Measurements from ENCODE around the gene SESTD1. TPM values are rescaled to one million over a fixed set of nuclear protein-coding genes. Genes with fewer than 3 reads are reported as not detected.
A peak's percentile ranks its signal among the peaks of the same experiment; 100 is the strongest.

Gene SESTD1
- total RNA-seq (6.0 and 10.5 TPM in 2 replicates), polyA plus RNA-seq (19.4 and 56.8 TPM in 2 replicates)

DNA sequence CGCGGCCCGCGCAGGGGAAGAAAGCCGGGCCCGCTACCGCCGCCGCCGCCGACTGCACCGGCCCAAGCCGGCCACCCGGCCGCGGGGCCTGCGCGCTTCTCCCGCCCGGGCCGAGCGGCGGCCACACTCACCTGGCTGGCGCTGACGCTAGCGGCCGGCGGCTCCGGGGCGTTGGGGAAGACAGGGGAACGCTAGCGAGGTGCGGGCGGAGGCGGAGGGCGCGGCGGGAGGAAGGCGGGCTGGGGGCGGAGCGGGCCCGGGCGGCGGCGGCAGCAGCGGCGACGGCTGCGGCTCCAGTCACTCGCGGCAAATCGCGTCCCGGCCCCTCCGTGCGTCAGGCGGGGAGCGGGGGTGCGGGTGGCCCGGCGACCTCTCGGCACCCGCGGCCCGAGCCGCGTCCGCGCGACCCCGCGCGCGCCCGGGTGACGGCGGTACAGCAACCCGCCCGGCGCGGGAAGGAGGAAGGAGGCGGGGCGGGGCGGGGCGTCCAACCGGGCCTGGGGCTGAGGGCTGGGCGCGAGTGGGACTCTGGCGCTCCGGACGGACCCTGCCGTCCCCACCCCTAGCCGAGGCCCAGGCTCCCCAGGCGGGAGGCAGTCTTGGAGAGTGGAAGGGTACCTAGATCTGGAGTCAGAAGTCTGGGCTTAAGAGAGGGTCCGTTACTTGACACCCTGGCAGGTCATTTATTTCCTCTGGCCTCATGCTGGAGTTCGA lies at the start of gene SESTD1:
SESTD1 (minus strand) TSS at position 465 of the 714 bp plus-strand sequence. CDS start 72,991 bp downstream, outside the sequence.
- peak within 1 kb of the TSS; percentile 86 for H3K4me3 ChIP-seq
- H3K36me3 ChIP-seq: no peaks in the 10 kb centered on the region
- H3K27me3 ChIP-seq: no peaks in the 10 kb centered on the region
- no peaks in the 10 kb centered on the region for H3K9me3 ChIP-seq (ENCODE audit: low read depth)
- H3K4me1 ChIP-seq (ENCODE audit: low read depth): peaks cover 7% of the 10 kb centered on the region
- TF ChIP-seq, protein P1, sequence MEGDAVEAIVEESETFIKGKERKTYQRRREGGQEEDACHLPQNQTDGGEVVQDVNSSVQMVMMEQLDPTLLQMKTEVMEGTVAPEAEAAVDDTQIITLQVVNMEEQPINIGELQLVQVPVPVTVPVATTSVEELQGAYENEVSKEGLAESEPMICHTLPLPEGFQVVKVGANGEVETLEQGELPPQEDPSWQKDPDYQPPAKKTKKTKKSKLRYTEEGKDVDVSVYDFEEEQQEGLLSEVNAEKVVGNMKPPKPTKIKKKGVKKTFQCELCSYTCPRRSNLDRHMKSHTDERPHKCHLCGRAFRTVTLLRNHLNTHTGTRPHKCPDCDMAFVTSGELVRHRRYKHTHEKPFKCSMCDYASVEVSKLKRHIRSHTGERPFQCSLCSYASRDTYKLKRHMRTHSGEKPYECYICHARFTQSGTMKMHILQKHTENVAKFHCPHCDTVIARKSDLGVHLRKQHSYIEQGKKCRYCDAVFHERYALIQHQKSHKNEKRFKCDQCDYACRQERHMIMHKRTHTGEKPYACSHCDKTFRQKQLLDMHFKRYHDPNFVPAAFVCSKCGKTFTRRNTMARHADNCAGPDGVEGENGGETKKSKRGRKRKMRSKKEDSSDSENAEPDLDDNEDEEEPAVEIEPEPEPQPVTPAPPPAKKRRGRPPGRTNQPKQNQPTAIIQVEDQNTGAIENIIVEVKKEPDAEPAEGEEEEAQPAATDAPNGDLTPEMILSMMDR (IDR thresholded peaks at IDR 0.05; ENCODE audit: low read depth, low read length): no peak
- peak within 1 kb of the TSS; percentile 87 for H3K27ac ChIP-seq
- peak; percentile 64 to 82 for DNase-seq (ENCODE audit: low read depth in 1 of 2, low spot score in 1 of 2)

DNA sequence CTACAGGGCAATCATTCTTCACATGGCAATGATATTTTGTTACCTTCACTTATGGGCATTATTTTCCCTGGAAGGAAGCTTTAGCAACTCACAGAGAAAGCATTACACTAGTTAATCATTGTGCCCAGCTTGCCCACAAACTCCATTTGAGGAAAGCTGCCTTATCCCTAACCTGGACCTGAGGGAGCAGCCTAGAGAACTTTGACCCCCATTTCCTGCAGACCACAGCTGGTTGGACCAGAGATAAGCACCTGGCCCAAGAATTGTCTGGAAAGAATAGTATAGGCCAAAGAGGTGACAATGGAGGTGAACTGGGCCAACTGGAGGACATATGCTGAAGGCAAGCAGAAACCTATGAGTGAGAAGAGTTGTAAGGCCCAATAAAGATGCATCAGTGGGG lies 48.4 kb upstream of the SESTD1 start:
- H3K27me3 ChIP-seq: no peaks in the 10 kb centered on the region
- TF ChIP-seq, protein P1 (IDR thresholded peaks at IDR 0.05; ENCODE audit: low read depth, low read length): no peak
- H3K4me3 ChIP-seq: no peak overlapping the region
- H3K4me1 ChIP-seq (ENCODE audit: low read depth): peaks cover 5% of the 10 kb centered on the region
- H3K36me3 ChIP-seq: no peaks in the 10 kb centered on the region
- H3K27ac ChIP-seq: no peak overlapping the region
- H3K9me3 ChIP-seq (ENCODE audit: low read depth): no peaks in the 10 kb centered on the region
- no peak for DNase-seq (ENCODE audit: low read depth in 1 of 2, low spot score in 1 of 2)

GRCh38 chr2:179311101-179311500 lies 46.5 kb upstream of the SESTD1 start:
- Histone ChIP-seq H3K36me3 (no peaks in the 10 kb centered on the region), H3K27me3 (no peaks in the 10 kb centered on the region), H3K4me1 (ENCODE audit: low read depth) (peaks cover 5% of the 10 kb centered on the region), H3K4me3 (no peak overlapping the region), H3K9me3 (ENCODE audit: low read depth) (no peaks in the 10 kb centered on the region), H3K27ac (no peak overlapping the region)
- DNase-seq (ENCODE audit: low read depth in 1 of 2, low spot score in 1 of 2): peak in 1 of 2 donors; percentile 19
- TF ChIP-seq, protein P1 (IDR thresholded peaks at IDR 0.05; ENCODE audit: low read depth, low read length): no peak

DNA sequence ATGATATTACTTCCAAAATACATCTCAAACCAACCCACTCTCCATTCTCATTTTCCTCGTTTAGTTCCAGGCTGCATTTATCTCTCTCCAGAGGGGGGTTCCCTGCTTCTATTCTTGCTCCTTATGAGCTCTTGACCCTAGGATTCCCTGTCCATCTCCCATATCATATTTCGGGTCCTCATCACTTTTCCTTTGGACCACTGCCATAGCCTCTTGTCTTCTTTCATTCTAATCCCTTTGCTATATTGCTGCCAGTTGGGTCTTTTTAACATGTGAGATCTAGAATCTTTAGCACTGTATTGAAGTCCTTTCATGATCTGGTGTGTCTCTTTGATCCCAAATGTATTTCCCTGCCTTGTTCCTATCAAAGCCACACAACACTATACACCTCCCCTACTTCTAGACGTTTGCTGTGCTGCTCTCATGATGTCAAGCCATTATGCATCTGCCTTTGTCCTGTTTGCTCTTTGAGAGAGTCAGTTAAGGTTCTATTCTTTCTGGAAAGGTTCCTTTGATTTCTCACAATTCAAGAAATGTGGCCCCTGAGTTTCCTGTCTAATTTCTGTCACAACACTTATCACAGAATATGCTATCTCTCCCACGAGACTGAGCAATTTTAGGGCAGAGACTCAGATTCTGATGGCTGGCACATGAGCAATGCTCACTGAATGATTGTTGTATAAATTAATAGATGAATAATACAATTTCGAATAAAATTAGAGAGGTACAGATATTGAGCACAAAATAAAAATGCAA lies 43.2 kb upstream of the SESTD1 start:
- TF ChIP-seq, protein P1 (IDR thresholded peaks at IDR 0.05; ENCODE audit: low read depth, low read length): no peak
- H3K4me1 ChIP-seq (ENCODE audit: low read depth): peaks cover 5% of the 10 kb centered on the region
- H3K4me3 ChIP-seq: no peak overlapping the region
- no peak for DNase-seq (ENCODE audit: low read depth in 1 of 2, low spot score in 1 of 2)
- H3K27me3 ChIP-seq: no peaks in the 10 kb centered on the region
- H3K36me3 ChIP-seq: no peaks in the 10 kb centered on the region
- no peaks in the 10 kb centered on the region for H3K9me3 ChIP-seq (ENCODE audit: low read depth)
- H3K27ac ChIP-seq: no peak overlapping the region

DNA sequence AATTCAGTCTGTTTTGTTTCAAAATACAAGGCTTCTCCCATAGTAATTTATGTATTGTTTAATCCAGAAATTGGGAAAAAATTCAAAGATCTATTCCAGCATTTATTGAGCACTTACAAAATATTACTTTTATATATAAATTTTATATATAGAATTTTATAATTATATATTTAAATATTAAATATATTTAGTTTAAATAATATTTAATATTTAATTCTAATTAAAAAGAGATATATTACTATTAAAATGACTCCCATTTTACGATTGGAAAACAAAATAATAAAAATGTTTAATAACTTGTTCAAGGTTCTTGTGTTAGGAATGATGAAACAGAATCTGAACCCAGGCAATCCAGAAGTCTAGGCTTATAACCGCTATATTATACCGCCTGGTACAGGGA lies 40.5 kb upstream of the SESTD1 start:
- H3K27me3 ChIP-seq: no peaks in the 10 kb centered on the region
- TF ChIP-seq, protein P1 (IDR thresholded peaks at IDR 0.05; ENCODE audit: low read depth, low read length): no peak
- DNase-seq (ENCODE audit: low read depth in 1 of 2, low spot score in 1 of 2): no peak
- no peaks in the 10 kb centered on the region for H3K36me3 ChIP-seq
- no peak overlapping the region for H3K27ac ChIP-seq
- no peaks in the 10 kb centered on the region for H3K9me3 ChIP-seq (ENCODE audit: low read depth)
- no peak overlapping the region for H3K4me3 ChIP-seq
- no peaks in the 10 kb centered on the region for H3K4me1 ChIP-seq (ENCODE audit: low read depth)
